ENCODE data around the gene CCL19. TPM values are rescaled to one million over a fixed set of nuclear protein-coding genes. Genes with fewer than 3 reads are reported as not detected.

Gene CCL19
- total and polyA plus RNA-seq, 2 donors (not counting 3 experiments of a cell fraction or from before 2014, with no cell fraction given): not detected

DNA sequence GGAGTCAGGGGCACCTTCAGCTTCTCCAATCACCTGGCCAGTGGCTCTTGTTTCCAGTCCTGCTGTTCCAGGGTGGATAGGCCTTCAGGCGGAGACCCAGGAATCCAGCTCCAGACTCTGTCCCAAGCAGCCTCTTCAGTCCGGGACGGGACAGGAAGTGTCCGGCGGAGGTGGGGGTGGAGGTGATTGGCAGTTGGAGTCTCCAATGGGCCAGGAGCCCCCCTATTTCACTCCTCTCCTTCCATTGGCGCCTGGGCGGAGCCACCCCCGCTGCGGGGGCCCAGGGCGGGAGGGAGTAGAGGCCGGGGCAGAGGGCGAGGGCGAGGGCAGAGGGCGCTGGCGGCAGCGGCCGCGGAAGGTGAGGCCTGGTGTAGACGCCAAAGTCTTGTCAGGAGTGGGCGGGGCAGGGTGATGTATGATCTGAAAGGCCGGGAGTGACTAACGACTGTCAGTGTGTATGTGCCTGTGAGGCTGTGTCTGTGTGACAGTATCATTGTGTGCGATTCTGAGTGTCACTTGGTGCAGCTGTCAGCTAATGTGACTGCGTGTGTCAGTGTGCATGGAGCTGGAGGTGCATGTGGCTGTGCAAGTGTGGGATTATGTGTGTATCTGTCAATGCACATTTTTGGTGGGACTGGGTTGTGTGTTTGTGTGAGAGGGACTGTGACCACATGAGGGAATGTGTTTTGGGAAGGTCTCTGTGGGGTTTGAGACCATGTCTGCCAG lies 39.0 kb downstream of the CCL19 start, which contains the start of gene IL11RA:
Gene IL11RA (plus strand): TSS at position 310 of the 726 bp plus-strand sequence. CDS start 3,033 bp downstream, outside the sequence.
- no TSS peak for BruUV-seq (replicated peaks)
- H3K4me2 ChIP-seq (ENCODE audit: insufficient read depth, low read length): peak within 1 kb of the TSS; percentile 44
- DNase-seq (ENCODE audit: low read depth, low spot score) (peak; percentile 82), FAIRE-seq (peak; percentile 90)
- no peak within 1 kb of the TSS for H3K27ac ChIP-seq (ENCODE audit: insufficient read depth, low read depth, low read length)
- H3K36me3 ChIP-seq (ENCODE audit: control insufficient read depth in 2 of 2, extremely low read depth in 1 of 2, insufficient read depth in 2 of 2, low read length in 2 of 2): peaks cover 0 to 14% of the 10 kb centered on the region in 2 experiments
- intact Hi-C loops (cut with micrococcal nuclease): loop anchor here (1.0 kb wide), 1 partner anchor 13 kb away; no protein-coding TSS in a partner anchor
- peak within 1 kb of the TSS; percentile 0 to 27 (median 13) for H3K4me3 ChIP-seq (replicated peaks in 1 of 3; ENCODE audit: insufficient read depth in 1 of 3, low read depth in 1 of 3, low read length in 3 of 3)
- TF ChIP-seq POLR2A (IDR thresholded peaks at IDR 0.05; ENCODE audit: low read depth, low read length): no peak
- TF ChIP-seq, protein P1, sequence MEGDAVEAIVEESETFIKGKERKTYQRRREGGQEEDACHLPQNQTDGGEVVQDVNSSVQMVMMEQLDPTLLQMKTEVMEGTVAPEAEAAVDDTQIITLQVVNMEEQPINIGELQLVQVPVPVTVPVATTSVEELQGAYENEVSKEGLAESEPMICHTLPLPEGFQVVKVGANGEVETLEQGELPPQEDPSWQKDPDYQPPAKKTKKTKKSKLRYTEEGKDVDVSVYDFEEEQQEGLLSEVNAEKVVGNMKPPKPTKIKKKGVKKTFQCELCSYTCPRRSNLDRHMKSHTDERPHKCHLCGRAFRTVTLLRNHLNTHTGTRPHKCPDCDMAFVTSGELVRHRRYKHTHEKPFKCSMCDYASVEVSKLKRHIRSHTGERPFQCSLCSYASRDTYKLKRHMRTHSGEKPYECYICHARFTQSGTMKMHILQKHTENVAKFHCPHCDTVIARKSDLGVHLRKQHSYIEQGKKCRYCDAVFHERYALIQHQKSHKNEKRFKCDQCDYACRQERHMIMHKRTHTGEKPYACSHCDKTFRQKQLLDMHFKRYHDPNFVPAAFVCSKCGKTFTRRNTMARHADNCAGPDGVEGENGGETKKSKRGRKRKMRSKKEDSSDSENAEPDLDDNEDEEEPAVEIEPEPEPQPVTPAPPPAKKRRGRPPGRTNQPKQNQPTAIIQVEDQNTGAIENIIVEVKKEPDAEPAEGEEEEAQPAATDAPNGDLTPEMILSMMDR (IDR thresholded peaks at IDR 0.05; ENCODE audit: extremely low read depth in 1 of 2, insufficient read depth in 1 of 2, low read depth in 1 of 2, low read length in 2 of 2): no peak
- TF ChIP-seq POLR2AphosphoS5 (IDR thresholded peaks at IDR 0.05; ENCODE audit: insufficient read depth, low read depth, low read length): no peak
- TF ChIP-seq JUN (IDR thresholded peaks at IDR 0.05; ENCODE audit: borderline replicate concordance, insufficient read depth, insufficient read length, low read depth): no peak
- peak within 1 kb of the TSS; percentile 43 for H2AFZ ChIP-seq (ENCODE audit: low read depth, low read length)
- ChIA-PET CTCF (interaction anchor here (1.0 to 1.6 kb wide), 3 partner anchors 9 to 18 kb away, joined by 3 to 8 read pairs (median 6); no protein-coding TSS in a partner anchor), POLR2A (no interaction called here)
- no peaks in the 10 kb centered on the region for H3K9me1 ChIP-seq (replicated peaks; ENCODE audit: control insufficient read depth, extremely low read depth, insufficient read depth, low read length)
- H3K9me3 ChIP-seq (replicated peaks; ENCODE audit: control insufficient read depth, insufficient read depth, low read length): no peaks in the 10 kb centered on the region
- no peaks in the 10 kb centered on the region for H3K27me3 ChIP-seq (ENCODE audit: control insufficient read depth in 2 of 2, insufficient read depth in 2 of 2, low read length in 2 of 2)
- peak within 1 kb of the TSS; percentile 12 for H3K9ac ChIP-seq (replicated peaks; ENCODE audit: extremely low read depth, insufficient read depth, low read length)
- no peaks in the 10 kb centered on the region for H4K20me1 ChIP-seq (replicated peaks; ENCODE audit: control insufficient read depth, extremely low read depth, insufficient read depth, low read length)
- H3K79me2 ChIP-seq (ENCODE audit: control insufficient read depth, insufficient read depth, low read length): peaks cover 6% of the 10 kb centered on the region
- dilution Hi-C loops (cut with MboI; ENCODE audit: extremely low pct_ligation_motif_present, low sequenced_read_pairs): no loop called here
- peaks cover 32% of the 10 kb centered on the region for H3K4me1 ChIP-seq (ENCODE audit: control insufficient read depth, extremely low read depth, insufficient read depth, low read length)

Measured in endothelial cell of umbilical vein (primary cell).